A673 (cell line): ENCODE measurements around the gene DOCK6.

Source experiments
- EZH2 ChIP-seq: fragments of 200-600 bp; sonication (generic); IDR thresholded peaks from 2 replicates; pipeline ENCODE4 v1.6.1; 2017; ENCODE audit warnings: borderline replicate concordance, low read depth, mild to moderate bottlenecking, mixed read lengths, antibody characterized with exemption, low read length; ENCODE audit not compliant: poor library complexity, severe bottlenecking
- TF ChIP-seq, protein P1 (sequence below): fragments of 300-800, 200-600 bp; sonication (generic); conservative IDR thresholded peaks from 2 replicates; pipeline ENCODE4 v1.5.1; 2017; ENCODE audit warnings: low read depth, mild to moderate bottlenecking, antibody characterized with exemption, low read length, moderate library complexity, mixed read lengths

DNA sequence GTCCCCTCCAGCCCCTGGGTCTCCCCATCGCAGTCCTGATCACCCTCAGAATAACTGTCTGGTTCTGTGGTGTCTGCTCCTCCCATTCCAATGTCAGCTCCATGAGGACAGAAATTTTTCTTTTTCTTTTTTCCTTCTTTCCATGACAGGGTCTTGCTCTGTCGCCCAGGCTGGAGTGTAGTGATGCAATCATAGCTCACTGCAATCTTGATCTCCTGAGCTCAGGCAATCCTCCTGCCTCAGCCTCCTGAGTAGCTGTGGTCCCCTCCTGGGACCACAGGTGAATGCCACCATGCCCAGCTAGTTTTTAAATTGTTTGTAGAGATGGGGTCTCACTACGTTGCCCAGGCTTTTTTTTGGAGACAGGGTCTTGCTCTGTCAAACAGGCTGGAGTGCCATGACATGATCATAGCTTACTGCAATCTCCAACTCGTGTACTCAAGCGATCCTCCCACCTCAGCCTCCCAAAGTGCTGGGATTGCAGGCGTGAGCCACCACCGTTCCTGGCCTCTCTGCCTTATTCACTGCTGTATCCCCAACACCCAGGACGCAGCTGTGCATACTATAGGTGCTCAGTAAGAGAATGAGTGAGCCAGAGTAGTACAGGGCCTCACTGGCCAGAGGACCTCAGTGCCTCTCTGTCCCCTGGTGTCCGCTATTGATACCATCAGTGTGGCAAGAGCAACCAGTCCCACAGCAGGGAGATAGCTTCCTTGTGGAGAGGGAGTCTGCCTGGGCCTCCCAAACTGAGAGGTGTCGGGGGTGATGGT, 5.2 kb upstream of the DOCK6 start:
- TF ChIP-seq, protein P1, sequence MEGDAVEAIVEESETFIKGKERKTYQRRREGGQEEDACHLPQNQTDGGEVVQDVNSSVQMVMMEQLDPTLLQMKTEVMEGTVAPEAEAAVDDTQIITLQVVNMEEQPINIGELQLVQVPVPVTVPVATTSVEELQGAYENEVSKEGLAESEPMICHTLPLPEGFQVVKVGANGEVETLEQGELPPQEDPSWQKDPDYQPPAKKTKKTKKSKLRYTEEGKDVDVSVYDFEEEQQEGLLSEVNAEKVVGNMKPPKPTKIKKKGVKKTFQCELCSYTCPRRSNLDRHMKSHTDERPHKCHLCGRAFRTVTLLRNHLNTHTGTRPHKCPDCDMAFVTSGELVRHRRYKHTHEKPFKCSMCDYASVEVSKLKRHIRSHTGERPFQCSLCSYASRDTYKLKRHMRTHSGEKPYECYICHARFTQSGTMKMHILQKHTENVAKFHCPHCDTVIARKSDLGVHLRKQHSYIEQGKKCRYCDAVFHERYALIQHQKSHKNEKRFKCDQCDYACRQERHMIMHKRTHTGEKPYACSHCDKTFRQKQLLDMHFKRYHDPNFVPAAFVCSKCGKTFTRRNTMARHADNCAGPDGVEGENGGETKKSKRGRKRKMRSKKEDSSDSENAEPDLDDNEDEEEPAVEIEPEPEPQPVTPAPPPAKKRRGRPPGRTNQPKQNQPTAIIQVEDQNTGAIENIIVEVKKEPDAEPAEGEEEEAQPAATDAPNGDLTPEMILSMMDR: no peak
- TF ChIP-seq EZH2: no peak
